ENCODE results near the gene GATA5.

GATA5 gene

DNA sequence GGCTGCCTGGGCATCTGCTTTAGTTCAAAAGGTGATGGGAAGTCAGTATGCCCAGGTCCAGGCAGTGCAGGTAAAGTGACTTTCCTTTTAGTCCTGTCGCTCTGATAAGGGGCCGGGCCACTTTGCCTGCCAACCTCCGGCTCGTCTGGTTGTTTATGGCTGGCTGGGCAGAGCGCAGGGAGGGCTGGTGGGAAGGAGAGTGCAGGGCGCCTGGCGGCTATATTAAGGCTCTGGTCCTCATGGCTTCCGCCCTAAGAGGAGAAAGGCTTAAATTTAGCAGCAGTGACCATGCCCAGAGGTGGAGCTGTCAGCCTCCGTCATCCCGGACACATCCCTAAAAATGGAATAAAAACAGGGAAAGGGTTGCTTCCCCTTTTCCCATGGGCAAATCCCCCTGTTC, 14.6 kb downstream of the GATA5 start:
- Histone ChIP-seq H3K27me3 (ENCODE audit: insufficient read depth, low read length) (0 out of 2 replicates have a peak, but pooled peaks cover 5% of the 10 kb centered on the region), H4K20me1 (ENCODE audit: insufficient read depth, low read length) (no peaks in the 10 kb centered on the region), H3K9me2 (ENCODE audit: low read depth, low read length) (no peaks in the 10 kb centered on the region), H3K27ac (ENCODE audit: low read depth, low read length, poor library complexity, severe bottlenecking) (no peak overlapping the region), H3K4me3 (ENCODE audit: low read depth, low read length, poor library complexity, severe bottlenecking) (no peak overlapping the region), H3K4me2 (ENCODE audit: low read length) (no peak overlapping the region), H3K79me2 (ENCODE audit: insufficient read depth, low read length) (no peaks in the 10 kb centered on the region), H3K4me1 (ENCODE audit: insufficient read depth, low read length, severe bottlenecking) (no peaks in the 10 kb centered on the region), H3F3A (ENCODE audit: insufficient read depth, low read length) (no peaks in the 10 kb centered on the region), H3K36me3 (ENCODE audit: insufficient read depth, low read length) (no peaks in the 10 kb centered on the region), H3K9ac (ENCODE audit: low read length) (no peak overlapping the region), H2AFZ (ENCODE audit: low read length) (no peak overlapping the region), H3K9me3 (ENCODE audit: low read length) (no peaks in the 10 kb centered on the region)
- TF ChIP-seq, protein P1, sequence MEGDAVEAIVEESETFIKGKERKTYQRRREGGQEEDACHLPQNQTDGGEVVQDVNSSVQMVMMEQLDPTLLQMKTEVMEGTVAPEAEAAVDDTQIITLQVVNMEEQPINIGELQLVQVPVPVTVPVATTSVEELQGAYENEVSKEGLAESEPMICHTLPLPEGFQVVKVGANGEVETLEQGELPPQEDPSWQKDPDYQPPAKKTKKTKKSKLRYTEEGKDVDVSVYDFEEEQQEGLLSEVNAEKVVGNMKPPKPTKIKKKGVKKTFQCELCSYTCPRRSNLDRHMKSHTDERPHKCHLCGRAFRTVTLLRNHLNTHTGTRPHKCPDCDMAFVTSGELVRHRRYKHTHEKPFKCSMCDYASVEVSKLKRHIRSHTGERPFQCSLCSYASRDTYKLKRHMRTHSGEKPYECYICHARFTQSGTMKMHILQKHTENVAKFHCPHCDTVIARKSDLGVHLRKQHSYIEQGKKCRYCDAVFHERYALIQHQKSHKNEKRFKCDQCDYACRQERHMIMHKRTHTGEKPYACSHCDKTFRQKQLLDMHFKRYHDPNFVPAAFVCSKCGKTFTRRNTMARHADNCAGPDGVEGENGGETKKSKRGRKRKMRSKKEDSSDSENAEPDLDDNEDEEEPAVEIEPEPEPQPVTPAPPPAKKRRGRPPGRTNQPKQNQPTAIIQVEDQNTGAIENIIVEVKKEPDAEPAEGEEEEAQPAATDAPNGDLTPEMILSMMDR (IDR thresholded peaks at IDR 0.05; ENCODE audit: low read length): no peak
- TF ChIP-seq EZH2 (IDR thresholded peaks at IDR 0.05; ENCODE audit: borderline replicate concordance, low read length): no peak

DNA sequence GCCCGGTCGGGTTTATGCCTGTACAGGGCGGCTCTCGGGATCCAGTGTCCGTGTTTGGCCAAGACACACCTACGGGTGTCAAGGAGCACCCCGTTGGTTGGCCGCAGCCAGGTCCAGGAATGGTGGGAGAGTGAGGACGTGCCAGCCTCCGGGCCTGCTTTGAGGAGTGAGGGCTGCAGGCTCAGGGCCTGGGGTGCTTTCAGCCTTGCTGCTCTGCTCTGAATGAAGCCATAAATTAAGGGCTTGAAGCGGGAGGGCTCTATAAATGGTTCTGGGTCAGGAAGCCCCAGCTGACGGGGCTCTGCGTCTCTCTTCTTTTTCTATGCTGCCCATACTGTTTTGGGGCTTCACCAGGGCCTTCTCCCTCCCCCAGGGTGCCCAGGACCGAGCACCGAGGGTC, 15.1 kb downstream of the GATA5 start:
- no peak for TF ChIP-seq EZH2 (IDR thresholded peaks at IDR 0.05; ENCODE audit: borderline replicate concordance, low read length)
- TF ChIP-seq, protein P1 (IDR thresholded peaks at IDR 0.05; ENCODE audit: low read length): no peak
- no peak overlapping the region for H3K27ac ChIP-seq (ENCODE audit: low read depth, low read length, poor library complexity, severe bottlenecking)
- H3K9me3 ChIP-seq (ENCODE audit: low read length): no peaks in the 10 kb centered on the region
- H3K9ac ChIP-seq (ENCODE audit: low read length): no peak overlapping the region
- no peaks in the 10 kb centered on the region for H4K20me1 ChIP-seq (ENCODE audit: insufficient read depth, low read length)
- H3K4me2 ChIP-seq (ENCODE audit: low read length): no peak overlapping the region
- no peaks in the 10 kb centered on the region for H3K9me2 ChIP-seq (ENCODE audit: low read depth, low read length)
- H3K4me3 ChIP-seq (ENCODE audit: low read depth, low read length, poor library complexity, severe bottlenecking): no peak overlapping the region
- H3F3A ChIP-seq (ENCODE audit: insufficient read depth, low read length): no peaks in the 10 kb centered on the region
- H3K27me3 ChIP-seq (ENCODE audit: insufficient read depth, low read length): 0 out of 2 replicates have a peak, but pooled peaks cover 5% of the 10 kb centered on the region
- no peaks in the 10 kb centered on the region for H3K4me1 ChIP-seq (ENCODE audit: insufficient read depth, low read length, severe bottlenecking)
- H2AFZ ChIP-seq (ENCODE audit: low read length): no peak overlapping the region
- no peaks in the 10 kb centered on the region for H3K79me2 ChIP-seq (ENCODE audit: insufficient read depth, low read length)
- H3K36me3 ChIP-seq (ENCODE audit: insufficient read depth, low read length): no peaks in the 10 kb centered on the region

DNA sequence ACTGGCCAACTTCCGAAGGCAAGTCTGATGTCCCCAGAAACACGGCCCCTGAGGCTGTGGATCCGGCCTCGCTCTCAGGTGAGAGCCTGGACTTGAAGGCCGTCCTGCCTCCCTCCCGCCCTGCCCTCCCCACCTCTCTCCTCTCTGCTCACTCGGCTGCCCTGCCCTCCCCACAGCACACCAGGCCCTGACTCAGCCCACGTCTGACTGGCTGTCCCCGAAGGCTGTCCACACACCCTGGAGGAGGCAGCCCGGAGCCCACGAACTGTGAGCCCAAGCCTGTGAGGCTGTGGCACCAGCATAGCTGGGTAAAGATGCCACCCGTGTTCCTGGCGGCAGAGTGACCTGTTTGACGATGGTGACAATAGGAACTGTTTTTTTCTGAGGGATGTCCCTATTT, 16.3 kb downstream of the GATA5 start:
- Histone ChIP-seq H3K4me1 (ENCODE audit: insufficient read depth, low read length, severe bottlenecking) (no peaks in the 10 kb centered on the region), H3K9ac (ENCODE audit: low read length) (no peak overlapping the region), H3K4me3 (ENCODE audit: low read depth, low read length, poor library complexity, severe bottlenecking) (no peak overlapping the region), H3K36me3 (ENCODE audit: insufficient read depth, low read length) (no peaks in the 10 kb centered on the region), H3K79me2 (ENCODE audit: insufficient read depth, low read length) (no peaks in the 10 kb centered on the region), H3K9me2 (ENCODE audit: low read depth, low read length) (no peaks in the 10 kb centered on the region), H3K4me2 (ENCODE audit: low read length) (no peak overlapping the region), H4K20me1 (ENCODE audit: insufficient read depth, low read length) (no peaks in the 10 kb centered on the region), H2AFZ (ENCODE audit: low read length) (no peak overlapping the region), H3K27me3 (ENCODE audit: insufficient read depth, low read length) (0 out of 2 replicates have a peak, but pooled peaks cover 5% of the 10 kb centered on the region), H3K27ac (ENCODE audit: low read depth, low read length, poor library complexity, severe bottlenecking) (no peak overlapping the region), H3K9me3 (ENCODE audit: low read length) (no peaks in the 10 kb centered on the region), H3F3A (ENCODE audit: insufficient read depth, low read length) (no peaks in the 10 kb centered on the region)
- TF ChIP-seq EZH2 (IDR thresholded peaks at IDR 0.05; ENCODE audit: borderline replicate concordance, low read length): no peak
- TF ChIP-seq, protein P1 (IDR thresholded peaks at IDR 0.05; ENCODE audit: low read length): no peak
